A673 (cell line): ENCODE data around the gene CDK14. TPM values are rescaled to one million over a fixed set of nuclear protein-coding genes. Genes with fewer than 3 reads are reported as not detected.

Experiments
- BruUV-seq: library from RNA; stranded (reverse); fragments of 400-500 nt; replicated peaks from 2 replicates; lab custom pipeline; 2021; lab: Mats Ljungman, UMichigan
- CTCF ChIA-PET: fragments of 300-600 bp; sonication (Branson Sonifier 250); formaldehyde crosslinking; loops from one replicate; lab custom pipeline; 2022; ENCODE audit warnings: antibody characterized with exemption; lab: Charles Lee
- POLR2A ChIA-PET: fragments of 300-600 bp; sonication (Branson Sonifier 250); formaldehyde crosslinking; loops from one replicate; lab custom pipeline; 2022; ENCODE audit warnings: antibody characterized with exemption; ENCODE audit not compliant: low non-redundant PET; lab: Charles Lee
- DNase-seq: peaks from one replicate; pipeline ENCODE4 v3.0.0-alpha.2; 2015; ENCODE audit warnings: low spot score
- H3K27ac ChIP-seq: fragments of 200-600 bp; sonication (generic); 2 replicates; pipeline ENCODE4 v1.5.1; 2016; ENCODE audit warnings: mixed run types, low read depth, mild to moderate bottlenecking, mixed read lengths, antibody characterized with exemption, low read length; ENCODE audit not compliant: poor library complexity, severe bottlenecking
- H3K27me3 ChIP-seq: fragments of 200-600 bp; sonication (generic); replicated peaks from 2 replicates; pipeline ENCODE4 v1.6.1; 2017; ENCODE audit warnings: mixed run types, low read depth, mild to moderate bottlenecking, mixed read lengths, antibody characterized with exemption, low read length; ENCODE audit not compliant: insufficient read depth, poor library complexity
- H3K36me3 ChIP-seq: fragments of 200-600 bp; sonication (generic); 2 replicates; pipeline ENCODE4 v1.6.1; 2016; ENCODE audit warnings: mixed run types, mild to moderate bottlenecking, mixed read lengths, antibody characterized with exemption, low read length; ENCODE audit not compliant: insufficient read depth, poor library complexity, severe bottlenecking
- H3K4me1 ChIP-seq: fragments of 200-600 bp; sonication (generic); 2 replicates; pipeline ENCODE4 v1.6.1; 2017; ENCODE audit warnings: mixed run types, mild to moderate bottlenecking, mixed read lengths, antibody characterized with exemption, low read length; ENCODE audit not compliant: insufficient read depth, poor library complexity, severe bottlenecking
- H3K4me3 ChIP-seq: fragments of 200-600 bp; sonication (generic); 2 replicates; pipeline ENCODE4 v1.5.1; 2016; ENCODE audit warnings: low read depth, mixed run types, mild to moderate bottlenecking, mixed read lengths, low read length; ENCODE audit not compliant: poor library complexity, severe bottlenecking
- H3K9me3 ChIP-seq: fragments of 200-600 bp; sonication (generic); 2 replicates; pipeline ENCODE4 v1.6.1; 2016; ENCODE audit warnings: mixed run types, low read depth, mild to moderate bottlenecking, mixed read lengths, antibody characterized with exemption, low read length; ENCODE audit not compliant: poor library complexity, severe bottlenecking
- EZH2 ChIP-seq: fragments of 200-600 bp; sonication (generic); IDR thresholded peaks from 2 replicates; pipeline ENCODE4 v1.6.1; 2017; ENCODE audit warnings: borderline replicate concordance, low read depth, mild to moderate bottlenecking, mixed read lengths, antibody characterized with exemption, low read length; ENCODE audit not compliant: poor library complexity, severe bottlenecking
- intact Hi-C: fragments of 100-400 bp; cut with micrococcal nuclease; formaldehyde crosslinking; loops from one replicate; pipeline ENCODE4 v1.10.0; 2022; ENCODE audit not compliant: unreplicated experiment
- total RNA-seq: library from RNA; stranded (reverse); gene quantifications from 2 replicates; pipeline ENCODE4 v1.2.3, GENCODE V29; 2021
- TF ChIP-seq, protein P1 (sequence below): fragments of 300-800, 200-600 bp; sonication (generic); conservative IDR thresholded peaks from 2 replicates; pipeline ENCODE4 v1.5.1; 2017; ENCODE audit warnings: low read depth, mild to moderate bottlenecking, antibody characterized with exemption, low read length, moderate library complexity, mixed read lengths

Gene CDK14
- total RNA-seq, 1 experiment from 2014 or later, result 128 TPM

DNA sequence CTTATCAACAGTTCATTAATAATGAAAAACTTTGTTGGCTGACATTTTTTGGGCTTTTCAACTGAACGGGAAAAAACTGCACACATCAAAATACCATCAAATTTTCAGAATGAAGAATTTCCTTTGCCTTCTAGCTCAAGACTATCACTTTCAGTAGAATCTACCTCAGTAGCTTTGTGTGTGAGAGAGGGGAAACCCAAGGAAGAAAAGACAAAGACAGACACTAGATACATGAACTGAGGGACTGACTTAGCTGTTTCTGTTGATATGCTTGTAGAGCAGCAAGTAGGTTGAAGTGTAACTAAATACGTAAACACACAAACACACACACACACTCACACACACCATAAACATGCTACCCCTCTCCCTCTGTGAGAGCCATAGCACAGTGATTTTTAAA is 257.1 kb downstream of the CDK14 start:
- no peak for TF ChIP-seq EZH2
- TF ChIP-seq, protein P1, sequence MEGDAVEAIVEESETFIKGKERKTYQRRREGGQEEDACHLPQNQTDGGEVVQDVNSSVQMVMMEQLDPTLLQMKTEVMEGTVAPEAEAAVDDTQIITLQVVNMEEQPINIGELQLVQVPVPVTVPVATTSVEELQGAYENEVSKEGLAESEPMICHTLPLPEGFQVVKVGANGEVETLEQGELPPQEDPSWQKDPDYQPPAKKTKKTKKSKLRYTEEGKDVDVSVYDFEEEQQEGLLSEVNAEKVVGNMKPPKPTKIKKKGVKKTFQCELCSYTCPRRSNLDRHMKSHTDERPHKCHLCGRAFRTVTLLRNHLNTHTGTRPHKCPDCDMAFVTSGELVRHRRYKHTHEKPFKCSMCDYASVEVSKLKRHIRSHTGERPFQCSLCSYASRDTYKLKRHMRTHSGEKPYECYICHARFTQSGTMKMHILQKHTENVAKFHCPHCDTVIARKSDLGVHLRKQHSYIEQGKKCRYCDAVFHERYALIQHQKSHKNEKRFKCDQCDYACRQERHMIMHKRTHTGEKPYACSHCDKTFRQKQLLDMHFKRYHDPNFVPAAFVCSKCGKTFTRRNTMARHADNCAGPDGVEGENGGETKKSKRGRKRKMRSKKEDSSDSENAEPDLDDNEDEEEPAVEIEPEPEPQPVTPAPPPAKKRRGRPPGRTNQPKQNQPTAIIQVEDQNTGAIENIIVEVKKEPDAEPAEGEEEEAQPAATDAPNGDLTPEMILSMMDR, result no peak
- H3K27me3 ChIP-seq, result no peaks in the 10 kb centered on the region
- ChIA-PET POLR2A (no interaction called here), CTCF (interaction anchor here (0.5 kb wide), 1 partner anchor 1594 kb away, joined by 3 read pairs; the partner anchor contains the start of gene GATAD1)
- peaks cover 14% of the 10 kb centered on the region for H3K4me1 ChIP-seq
- no TSS peak for BruUV-seq
- no peak for DNase-seq
- intact Hi-C loops, result no loop called here
- H3K36me3 ChIP-seq, result no peaks in the 10 kb centered on the region
- no peak overlapping the region for H3K27ac ChIP-seq
- H3K4me3 ChIP-seq, result no peak overlapping the region
- no peaks in the 10 kb centered on the region for H3K9me3 ChIP-seq

DNA sequence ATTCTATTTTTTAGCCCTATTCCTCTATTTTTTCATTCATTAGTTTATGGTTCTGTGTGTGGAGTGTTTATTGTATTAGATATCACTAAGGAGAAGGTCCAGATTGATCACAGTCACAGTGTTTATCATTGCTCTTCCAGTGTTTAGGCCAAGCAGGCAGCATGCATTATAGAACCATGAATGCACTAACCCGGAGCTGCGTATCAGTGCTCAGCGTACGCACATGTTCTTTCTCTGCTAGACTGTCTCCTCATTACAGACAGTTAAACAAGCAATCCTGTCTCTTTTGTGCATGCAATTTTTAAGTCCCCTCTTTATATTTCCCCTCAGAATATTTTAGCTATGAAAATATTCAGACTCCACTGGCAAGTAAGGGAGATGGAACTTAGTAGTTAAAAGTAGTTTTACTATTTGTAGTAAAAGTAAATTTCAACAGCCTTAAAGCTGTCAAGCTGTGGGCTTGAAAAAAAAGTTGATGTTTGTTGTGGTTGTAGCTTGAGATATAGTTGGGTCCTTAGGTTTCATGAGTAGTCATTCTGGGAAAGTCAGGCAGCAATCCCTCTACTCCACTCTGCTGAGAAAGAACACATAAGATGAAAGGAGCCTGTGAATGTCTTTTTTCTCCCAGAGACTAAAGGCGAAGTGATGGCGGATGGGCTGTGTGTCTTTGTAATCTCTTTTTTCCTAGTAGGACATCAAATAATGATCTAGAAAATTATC is 260.4 kb downstream of the CDK14 start:
- BruUV-seq, result no TSS peak
- CTCF ChIA-PET, result no interaction called here
- H3K36me3 ChIP-seq, result no peaks in the 10 kb centered on the region
- POLR2A ChIA-PET, result no interaction called here
- no peak overlapping the region for H3K27ac ChIP-seq
- peaks cover 3% of the 10 kb centered on the region for H3K4me1 ChIP-seq
- DNase-seq, result no peak
- intact Hi-C loops, result no loop called here
- H3K4me3 ChIP-seq, result no peak overlapping the region
- no peaks in the 10 kb centered on the region for H3K27me3 ChIP-seq
- TF ChIP-seq, protein P1, result no peak
- TF ChIP-seq EZH2, result no peak
- H3K9me3 ChIP-seq, result no peaks in the 10 kb centered on the region

DNA sequence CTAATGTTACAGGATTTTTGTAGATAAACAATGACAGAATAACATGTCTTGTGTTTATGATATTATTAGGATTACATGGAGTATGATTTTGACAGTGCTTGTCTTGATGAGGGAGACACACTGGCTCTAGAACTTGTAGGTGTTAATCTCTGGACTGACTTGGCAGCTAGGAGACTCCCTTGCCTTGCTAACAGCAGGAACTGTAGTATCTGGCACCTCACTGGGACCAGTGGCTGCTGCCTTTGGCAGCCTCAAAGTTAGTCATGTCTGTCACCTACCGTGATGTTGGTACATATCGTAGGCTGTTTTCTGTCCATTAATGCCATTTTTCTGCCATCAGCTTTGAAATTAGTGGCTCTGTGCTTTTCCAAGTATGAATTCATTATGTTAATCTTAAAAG is 261.5 kb downstream of the CDK14 start:
- no TSS peak for BruUV-seq

More for the DNA sequence above, 261.5 kb downstream of the CDK14 start:
- H3K4me1 ChIP-seq, result peaks cover 3% of the 10 kb centered on the region
- H3K4me3 ChIP-seq, result no peak overlapping the region
- no peaks in the 10 kb centered on the region for H3K27me3 ChIP-seq
- H3K36me3 ChIP-seq, result no peaks in the 10 kb centered on the region
- no peak for TF ChIP-seq EZH2
- TF ChIP-seq, protein P1, result no peak; the same call in 1 of the 2 replicates
- ChIA-PET POLR2A (no interaction called here), CTCF (interaction anchor here (0.6 to 0.7 kb wide), 2 partner anchors 14 to 72 kb away, joined by 4 to 19 read pairs; no protein-coding TSS in a partner anchor)
- H3K27ac ChIP-seq, result no peak overlapping the region
- intact Hi-C loops, result no loop called here
- peak; percentile 12 for DNase-seq
- H3K9me3 ChIP-seq, result no peaks in the 10 kb centered on the region
